Iris pigment epithelial cell (primary cell): Measurements from ENCODE around the gene RGS7.
"Not testable (repeated sequence)": the region's sequence is repeated elsewhere in the genome, so short reads cannot be mapped to it uniquely, and the experiment has no call there.

Experiments used
- DNase-seq: peaks from one replicate; pipeline ENCODE4 v3.0.0-alpha.2; 2011; ENCODE audit warnings: low read depth

The RGS7 gene

DNA sequence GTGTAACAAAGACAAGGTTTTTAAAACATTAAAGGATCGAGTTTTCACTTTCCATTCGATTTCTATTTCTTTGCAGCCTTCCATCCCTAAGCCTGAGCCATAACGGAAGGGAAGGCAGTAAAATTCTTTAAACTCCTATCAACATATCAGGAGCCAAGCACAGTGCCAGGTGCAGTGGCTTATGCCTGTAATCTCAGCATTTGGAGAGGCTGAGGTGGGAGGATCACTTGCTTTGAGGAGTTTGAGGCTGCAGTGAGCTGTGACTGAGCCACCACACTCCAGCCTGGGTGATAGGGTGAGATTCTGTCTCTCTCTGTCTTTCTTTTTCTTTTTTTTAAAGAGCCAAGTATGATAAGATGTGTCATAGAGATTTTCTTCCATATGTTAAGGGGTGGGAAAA lies 527.5 kb downstream of the RGS7 start:
- no peak for DNase-seq

DNA sequence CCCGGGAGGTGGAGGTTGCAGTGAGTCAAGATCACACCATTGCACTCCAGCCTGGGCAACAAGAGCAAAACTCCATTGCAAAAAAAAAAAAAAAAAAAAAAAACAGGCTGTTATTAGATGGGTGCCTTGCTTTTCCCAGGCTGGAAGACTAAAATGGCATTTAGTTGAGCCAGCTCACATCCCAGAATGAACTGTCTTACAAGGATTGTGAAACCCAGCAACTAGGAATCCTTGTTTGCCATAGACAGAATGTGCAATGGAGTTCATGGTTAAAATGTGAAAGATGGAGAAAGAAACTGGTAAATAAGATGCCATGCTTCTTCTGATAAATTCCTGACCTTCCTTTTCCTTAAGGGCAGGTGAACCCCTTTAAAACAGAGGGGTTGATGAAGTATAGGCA lies 529.2 kb downstream of the RGS7 start:
- no peak for DNase-seq

DNA sequence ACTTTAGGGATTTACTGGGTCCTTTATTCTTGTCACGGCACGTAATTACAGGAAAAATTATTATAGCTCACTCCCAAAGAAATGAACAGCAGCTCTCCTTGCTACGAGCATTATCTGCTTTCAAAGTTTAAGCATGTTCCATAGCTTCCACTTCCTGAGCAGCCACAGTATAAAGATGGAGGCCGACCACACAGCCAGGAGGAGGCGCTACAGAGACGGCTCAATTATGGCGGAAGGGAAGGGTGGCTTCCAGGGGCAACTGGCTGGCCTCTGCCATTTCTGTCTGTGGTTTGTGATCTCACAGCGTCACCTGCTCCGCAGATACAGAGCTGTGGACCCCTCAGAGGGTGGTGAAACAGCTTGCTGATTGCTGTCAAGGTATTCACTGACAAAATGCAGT lies 532.8 kb downstream of the RGS7 start:
- DNase-seq = no peak

DNA sequence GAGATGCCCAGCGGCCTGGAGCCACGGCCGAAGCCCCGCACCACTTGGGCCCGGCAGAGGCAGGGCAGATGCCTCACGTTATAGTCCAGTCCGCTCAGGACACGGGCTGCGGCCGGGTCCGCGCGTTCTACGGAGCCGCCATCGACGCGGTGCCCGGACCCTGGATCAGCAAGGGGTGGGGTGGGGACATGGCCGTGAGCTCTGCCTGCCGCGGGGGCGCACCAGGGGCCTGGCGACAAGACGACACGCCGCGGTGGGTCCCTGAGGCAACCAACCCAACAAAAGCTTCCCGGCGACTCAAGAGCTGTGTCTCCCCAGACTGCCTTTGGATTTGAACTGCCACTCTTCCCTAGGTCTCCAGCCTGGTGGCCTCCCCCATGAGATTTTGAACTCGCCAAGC lies 533.6 kb downstream of the RGS7 start:
- no peak for DNase-seq

DNA sequence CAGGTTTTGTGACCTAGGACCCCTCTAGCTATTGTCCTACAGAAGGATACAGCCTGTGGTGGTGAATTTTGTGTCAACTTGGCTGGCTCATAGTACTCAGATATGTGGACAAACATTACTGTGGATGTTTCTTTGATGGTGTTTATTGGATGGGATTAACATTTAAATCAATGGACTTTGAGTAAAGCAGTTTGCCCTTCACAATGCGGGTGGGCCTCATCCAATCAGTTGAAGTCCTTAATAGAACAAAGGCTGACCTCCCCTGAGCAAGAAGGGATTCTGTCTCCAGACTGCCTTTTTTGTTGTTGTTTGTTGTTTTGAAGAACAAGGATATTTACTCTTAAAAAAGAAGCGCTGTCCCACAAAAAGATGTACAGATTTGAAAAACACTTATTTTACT lies 535.1 kb downstream of the RGS7 start:
- DNase-seq = no peak

DNA sequence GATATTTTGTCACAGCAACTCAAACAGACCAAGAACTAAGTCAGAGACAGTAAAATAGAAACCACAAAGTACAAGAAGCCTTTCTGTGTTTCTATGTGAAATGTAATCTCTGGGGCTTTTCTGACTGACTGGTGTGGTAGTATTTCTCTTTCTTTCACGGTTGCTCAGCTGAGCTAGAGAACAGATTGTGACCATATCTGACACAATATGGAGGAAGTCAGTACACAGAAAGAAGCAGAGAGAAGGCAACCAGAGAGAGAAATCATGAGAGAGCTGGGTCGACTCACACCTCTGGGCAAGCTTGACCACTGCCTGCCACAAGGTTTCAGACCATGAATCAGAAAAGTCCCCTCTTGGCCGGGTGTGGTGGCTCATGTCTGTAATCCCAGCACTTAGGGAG lies 536.2 kb downstream of the RGS7 start:
- DNase-seq = no peak

DNA sequence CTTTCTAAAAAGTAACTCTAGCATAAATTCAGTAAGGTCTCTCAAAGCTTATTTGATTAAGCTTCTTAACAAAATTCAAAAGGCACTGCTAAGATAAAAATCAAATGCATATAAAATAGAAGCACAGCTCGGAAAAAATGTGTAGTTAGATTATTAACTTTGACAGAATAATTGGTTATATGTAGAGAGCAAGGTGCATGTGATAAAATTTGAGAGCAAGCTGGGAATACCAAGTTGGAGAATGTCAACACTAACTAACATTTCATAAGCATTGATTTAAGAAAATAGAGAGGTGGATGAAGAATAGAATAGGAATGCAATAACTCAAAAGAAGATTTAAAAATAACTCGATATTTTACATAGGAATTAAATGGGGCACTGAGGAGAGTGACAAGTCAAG lies 540.5 kb downstream of the RGS7 start:
- DNase-seq = no peak

DNA sequence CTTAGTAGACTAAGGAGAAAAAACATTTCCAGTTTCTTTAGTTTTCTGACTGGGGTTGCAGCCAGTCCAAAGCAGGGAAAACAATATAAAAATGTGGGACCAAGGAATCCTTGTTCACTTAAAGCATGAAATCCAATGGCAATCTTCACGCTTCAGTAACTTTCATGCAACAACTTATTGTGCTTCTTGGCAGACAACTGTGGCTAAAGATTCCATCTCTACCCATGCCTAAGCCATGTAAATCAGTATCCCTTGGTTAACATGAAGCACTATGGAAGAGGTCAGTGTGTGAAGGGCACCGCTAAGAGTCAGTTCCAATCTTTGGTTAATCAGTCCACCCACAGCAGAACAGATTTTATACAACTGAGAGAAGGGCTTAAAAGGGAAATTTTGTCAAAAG lies 543.3 kb downstream of the RGS7 start:
- DNase-seq = no peak

DNA sequence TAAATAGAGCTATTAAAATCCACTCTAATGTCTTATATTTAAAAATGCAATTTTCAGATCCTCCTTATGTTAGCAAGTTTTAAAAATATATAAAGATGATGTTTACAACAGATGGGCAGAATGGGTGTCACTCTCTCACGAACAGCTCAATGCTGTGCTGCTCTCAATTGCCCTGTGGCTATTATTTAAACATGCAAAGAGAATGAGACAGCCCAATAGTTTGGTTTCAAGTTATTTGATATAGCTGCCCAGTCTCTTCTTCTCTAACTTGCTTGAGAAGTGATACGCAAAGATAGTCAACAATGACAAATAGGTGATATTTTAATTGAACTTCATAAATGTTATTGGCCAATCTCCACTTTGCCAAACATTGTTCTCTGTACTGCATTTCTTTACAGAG lies 545.7 kb downstream of the RGS7 start:
- DNase-seq = no peak

DNA sequence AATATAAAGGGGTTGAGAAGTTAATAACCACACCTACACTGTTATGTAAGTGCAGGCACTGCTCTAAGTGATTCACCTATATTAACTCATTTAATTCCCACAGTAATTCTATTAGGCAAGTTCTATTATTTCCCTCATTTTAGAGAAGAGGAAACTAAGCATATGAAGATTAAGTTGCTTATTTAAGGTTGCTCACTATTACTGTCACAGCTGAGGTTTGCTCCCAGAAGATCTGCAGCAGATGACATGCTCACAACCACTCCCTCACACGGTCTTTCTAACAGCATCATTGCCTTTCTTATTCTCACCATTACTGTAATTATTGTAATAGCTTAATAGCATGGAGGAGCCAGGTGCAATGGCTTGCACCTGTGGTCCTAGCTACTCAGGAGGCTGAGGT lies 548.6 kb downstream of the RGS7 start:
- no peak for DNase-seq

DNA sequence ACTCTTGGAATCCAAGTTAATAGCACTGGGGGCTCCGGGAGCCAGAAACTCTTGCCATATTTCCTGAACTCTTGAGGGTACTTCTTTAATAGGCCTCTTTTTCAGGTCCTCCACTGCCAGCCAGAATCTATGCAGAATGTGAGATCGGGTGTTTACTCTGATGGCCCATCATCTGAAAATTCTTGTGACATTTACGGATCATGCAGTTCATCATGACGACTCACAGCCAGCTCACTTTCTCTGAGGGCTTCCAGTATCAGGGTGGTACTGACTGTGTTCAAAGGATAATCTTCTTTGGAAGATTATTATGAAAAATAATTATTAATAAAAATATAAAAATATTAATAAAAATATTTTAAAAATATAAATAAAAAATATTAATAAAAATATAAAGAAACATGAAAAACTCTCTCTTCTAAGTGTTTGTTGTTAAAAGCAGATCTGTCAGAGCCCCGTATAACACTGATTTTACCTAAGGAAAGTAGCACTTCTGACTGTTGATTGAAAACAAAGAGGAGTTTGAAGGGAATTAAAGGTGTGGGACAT lies 550.7 kb downstream of the RGS7 start:
- DNase-seq = no peak

DNA sequence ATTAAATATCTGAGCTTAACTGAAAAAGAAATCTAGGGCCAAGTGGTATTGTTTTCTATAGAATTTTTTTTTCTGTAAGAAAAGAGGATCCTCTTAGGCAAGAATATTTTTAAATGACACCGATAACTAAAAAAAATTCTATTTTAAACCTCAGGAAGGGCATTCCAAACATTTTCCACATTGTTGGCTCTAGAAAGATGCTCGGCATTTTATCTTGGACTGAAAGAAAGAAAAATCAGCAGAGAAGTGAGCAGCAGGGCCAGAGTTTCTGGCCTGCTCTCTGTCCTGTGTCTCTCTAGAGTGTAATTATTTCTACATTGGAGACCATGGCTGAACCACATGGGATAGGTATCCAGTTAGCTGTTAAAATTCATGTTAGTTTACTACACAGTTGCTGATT lies 552.5 kb downstream of the RGS7 start:
- peak; percentile 59 for DNase-seq

DNA sequence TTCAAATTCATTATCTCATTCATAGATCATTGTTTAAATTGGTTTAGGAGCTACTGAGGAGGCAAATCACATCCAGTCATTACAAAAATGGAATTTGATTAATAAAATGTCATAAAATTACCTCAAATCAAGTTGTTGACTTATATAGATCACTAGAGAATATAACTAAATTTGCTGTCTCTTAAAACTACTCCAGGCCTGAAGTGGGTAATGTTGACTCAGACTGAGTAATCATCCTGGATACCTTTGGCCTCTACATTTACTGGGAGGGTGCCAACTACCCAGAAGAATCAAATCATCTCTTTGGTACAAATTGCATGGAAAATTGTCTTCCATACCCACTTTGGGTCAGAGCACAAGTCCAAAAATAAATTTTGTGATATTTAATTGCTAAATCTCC lies 553.9 kb downstream of the RGS7 start:
- peak; percentile 83 for DNase-seq

DNA sequence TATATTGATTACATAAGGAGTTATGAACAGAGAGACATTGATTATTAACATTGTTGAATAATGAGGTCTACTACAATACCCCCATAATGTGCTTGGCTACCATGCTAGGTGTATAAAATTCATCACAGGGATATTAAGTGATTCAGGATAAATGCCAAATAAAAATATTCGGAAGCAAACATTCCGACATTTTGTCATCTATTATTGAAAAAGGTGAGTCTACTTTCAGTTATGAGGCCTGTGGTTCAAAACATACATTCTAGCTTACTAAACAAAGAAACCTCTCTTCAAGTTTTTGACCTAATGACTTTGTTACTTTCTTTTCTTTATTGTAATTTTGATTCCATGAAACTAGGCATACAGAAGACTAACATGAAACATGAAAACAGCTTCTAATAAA lies 554.7 kb downstream of the RGS7 start:
- DNase-seq = no peak

DNA sequence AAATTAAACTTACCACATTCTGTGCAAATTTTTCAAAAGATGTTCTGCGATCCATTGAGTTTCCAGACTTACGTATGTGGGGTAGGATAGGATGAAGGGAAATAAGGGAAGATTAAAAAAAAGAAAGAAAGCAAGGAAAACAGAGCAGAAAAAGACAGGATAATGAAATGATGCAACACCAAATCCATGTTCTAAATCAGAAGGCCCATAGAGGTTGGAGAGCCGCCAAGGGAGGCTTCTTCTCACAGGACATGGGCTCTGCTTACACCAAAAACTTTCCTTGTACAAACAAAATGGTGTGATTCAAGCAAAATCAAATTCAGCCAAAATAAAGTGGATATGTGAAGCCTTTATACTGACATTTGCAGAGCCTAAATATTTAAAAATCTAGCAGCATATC lies 555.6 kb downstream of the RGS7 start:
- DNase-seq = peak; percentile 61

DNA sequence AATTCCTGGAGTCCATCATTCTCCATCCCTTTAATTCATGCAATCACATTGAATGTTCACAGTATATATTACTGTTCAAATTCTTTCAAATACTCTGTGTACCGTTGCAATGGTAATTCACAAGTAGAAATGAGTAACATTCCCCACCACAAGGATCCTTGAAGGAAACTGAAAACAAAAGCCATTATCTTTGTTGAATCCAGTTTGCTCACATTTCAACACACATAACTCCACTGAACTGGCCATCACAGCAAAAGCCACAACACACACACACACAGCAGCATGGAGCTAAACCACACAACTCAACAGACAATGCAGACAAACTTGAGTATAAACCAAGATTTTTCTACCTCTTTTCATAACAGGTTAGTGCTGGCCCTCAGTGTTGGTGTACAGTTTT lies 556.7 kb downstream of the RGS7 start:
- no peak for DNase-seq

DNA sequence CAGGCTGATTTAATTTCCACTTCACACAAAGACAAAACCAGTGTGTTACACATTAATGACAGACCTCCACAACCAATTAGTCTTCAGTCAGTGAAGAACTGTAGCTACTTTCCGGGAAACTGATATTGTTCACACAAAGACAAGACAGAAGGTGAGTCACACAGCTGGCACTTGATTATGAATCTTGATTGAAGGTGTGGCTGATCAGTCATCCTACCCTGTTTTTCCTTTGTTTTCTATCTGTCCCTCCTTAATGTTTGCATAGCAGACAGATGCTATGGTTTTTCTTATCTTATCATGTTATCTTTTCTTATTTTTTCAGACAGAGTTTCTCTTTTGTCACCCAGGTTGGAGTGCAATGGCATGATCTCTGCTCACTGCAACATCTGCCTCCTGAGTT lies 560.0 kb downstream of the RGS7 start:
- DNase-seq = peak; percentile 58

DNA sequence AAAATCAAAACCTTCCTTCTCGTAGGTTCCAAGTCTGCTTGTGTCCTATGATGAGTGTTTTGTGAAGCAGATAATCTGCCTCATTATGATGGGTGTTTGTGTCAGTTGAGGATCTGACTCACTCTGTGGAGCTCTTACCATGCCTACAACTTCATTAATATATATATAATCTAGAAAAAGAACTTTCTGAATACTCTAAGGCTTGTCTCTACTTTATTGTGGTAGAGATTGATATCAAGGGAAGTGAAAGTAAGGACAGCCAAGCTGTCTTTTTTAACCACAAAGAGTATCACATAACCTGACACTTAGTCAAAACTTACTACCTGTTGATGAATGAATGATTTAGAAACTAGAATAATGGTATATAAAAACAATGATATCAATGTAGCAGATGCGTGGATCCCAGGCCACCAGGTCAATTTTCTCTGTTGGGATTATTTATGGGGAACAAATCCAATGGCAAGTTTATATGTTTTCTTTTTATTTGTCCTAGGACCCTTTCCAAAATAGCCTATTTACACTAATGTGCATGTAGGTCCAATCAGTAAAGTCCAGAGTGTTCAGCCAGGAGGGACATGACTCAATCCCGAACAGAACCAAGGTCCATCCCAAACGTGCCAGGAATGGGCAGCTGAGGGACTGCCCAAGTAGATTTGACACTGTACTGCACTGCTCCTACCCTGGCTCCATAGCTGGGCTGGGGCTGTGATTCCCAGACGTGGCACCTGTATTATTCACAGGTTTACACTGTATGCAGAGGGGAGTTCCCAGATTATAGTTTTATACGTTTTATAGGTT lies 562.8 kb downstream of the RGS7 start:
- DNase-seq = no peak

DNA sequence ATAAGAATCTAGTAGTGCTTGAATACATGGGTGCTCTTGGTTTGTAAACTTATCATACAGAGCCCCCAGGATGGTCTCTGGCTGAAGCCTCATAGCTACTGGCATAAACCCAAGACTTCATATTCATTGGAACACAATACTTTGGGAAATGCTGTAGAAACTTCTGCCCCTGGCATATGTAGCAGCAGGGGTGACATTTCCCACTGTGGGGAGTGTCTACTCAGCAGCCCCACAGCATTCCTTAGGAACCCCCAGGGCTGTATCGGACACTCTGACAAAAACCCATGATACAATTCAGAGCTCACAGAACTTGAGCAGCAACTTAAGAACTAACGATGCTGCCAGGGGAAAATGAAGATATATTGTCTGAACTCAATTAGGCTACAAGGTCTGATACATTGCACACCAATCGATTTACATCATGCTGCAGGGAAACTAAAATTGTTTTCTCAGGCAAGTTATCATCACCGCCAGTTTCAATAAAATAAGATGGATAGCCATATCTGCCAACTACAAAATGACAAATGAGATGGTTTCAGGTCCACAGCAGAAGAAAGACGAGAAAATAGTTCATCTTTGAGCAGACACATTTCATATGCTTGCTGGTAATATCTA lies 564.0 kb downstream of the RGS7 start:
- no peak for DNase-seq

DNA sequence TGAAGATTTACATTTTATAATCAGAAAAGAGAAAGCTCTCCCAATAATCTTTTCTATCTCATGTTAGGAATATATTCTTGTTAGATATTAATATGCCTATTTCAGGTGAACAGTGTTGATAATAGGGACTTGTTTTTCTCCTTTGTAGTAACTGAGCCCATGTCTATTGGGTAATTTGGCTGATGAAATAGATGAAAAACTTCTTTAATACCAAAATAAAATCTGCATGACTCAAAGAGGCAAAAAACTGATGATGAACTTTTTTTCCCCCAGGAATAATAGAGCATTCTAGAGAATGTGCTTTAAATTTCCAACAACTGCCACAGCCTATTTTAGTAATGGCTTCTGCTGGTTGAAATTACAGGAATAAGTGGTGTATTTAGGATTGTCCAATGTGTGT lies 566.1 kb downstream of the RGS7 start:
- DNase-seq = no peak

DNA sequence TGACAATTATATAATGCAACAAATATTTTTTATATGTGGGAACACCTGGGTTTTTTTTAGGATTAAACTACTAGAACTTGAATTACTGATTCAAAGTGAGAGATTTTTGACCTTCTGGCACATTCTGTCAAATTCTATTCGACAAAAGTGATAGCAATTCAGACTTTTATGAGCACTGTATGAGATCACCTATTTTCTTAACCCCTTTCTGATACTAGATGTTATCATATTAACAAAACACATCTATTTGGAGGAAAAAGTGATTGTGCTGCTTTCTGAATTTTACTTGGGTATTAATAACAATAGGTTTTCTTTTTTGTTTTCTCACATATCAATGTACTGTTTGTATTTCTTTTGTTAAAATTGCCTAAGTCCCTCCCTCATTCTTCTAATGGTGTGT lies 570.1 kb downstream of the RGS7 start:
- DNase-seq = no peak

DNA sequence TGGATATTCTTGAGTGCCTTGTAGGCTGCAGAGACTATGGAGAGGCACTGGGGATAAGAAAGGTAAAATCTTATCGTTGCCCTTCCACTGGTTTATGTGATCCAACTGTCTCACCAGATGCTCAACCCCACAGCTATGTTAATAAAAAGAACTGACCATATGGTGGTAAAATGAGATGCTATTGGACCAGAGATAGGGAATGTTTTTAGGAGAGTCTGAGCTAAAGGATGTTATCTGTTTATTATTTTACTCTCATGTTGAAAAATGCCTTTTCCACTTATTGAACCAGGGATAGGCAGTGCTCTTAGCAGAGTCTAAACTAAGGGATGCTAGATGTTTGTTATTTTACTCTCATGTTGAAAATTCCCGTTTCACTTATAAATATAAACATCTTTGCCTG lies 572.2 kb downstream of the RGS7 start:
- DNase-seq = no peak

DNA sequence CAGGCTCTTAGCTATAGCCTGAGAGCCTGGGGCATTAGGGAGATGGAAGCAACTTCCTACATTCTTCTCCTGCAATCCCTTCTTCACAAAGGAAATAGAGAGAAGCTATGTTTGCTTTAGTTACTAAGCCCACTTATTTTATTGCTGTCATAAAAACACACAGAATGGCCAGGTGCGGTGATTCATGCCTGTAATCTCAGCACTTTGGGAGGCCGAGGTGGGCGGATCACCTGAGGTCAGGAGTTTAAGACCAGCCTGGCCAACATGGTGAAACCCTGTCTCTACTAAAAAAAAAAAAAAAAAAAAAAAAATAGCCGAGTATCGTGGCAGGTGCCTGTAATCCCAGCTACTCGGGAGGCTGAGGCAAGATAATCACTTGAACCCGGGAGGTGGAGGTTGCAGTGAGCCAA lies 573.3 kb downstream of the RGS7 start:
- not testable (repeated sequence) for DNase-seq

DNA sequence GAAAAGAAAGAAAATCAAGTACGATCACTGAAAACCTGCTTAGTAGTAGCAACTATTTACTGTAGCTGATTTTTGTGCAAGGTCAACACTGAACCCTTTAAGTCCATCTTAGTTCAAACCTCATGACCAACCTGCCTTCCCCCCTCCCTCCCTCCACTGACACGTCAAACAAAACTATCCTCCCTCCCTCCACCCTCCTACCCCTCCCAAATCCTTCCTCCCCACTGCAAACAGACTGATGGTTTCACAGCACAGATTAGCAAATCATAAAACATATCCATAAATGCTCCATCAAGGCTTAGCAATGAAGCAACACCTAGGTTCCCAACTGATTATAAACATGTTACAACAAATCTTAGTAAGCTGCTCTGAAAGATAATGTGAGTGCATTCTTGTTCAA lies 580.8 kb downstream of the RGS7 start:
- no peak for DNase-seq
